GM21423 (cell line): ENCODE measurements around the gene TTC21A.
"Not testable (repeated sequence)": the region's sequence is repeated elsewhere in the genome, so short reads cannot be mapped to it uniquely, and the experiment has no call there.

Experiments
- ATAC-seq: cut with Tn5 transposase; IDR thresholded peaks from one replicate; pipeline ENCODE4 v1.9.1; 2021; ENCODE audit warnings: mild to moderate bottlenecking, moderate library complexity; ENCODE audit not compliant: unreplicated experiment

TTC21A gene

GRCh38 chr3:39107388-39108199 lies at the start of gene TTC21A, which contains the start of gene GORASP1:
TTC21A (plus strand) TSS chr3:39107680; CDS start chr3:39107838, 158 bp downstream.
GORASP1 (minus strand) TSS chr3:39107627; CDS start chr3:39107541, 86 bp downstream.
- peak; percentile 35 for ATAC-seq

- not testable (repeated sequence) for ATAC-seq
These were observed 46.3 kb upstream of the TTC21A start for GRCh38 chr3:39061228-39061627.

- ATAC-seq, result no peak
These were observed 45.3 kb upstream of the TTC21A start for GRCh38 chr3:39062180-39062579.

GRCh38 chr3:39063143-39063542 lies 44.3 kb upstream of the TTC21A start:
- no peak for ATAC-seq

- ATAC-seq, result no peak
These were observed 42.8 kb upstream of the TTC21A start for GRCh38 chr3:39064646-39065045.

- ATAC-seq, result peak; percentile 97
These were observed 42.3 kb upstream of the TTC21A start for GRCh38 chr3:39065197-39065596.

GRCh38 chr3:39067286-39067685 lies 40.2 kb upstream of the TTC21A start:
- ATAC-seq, result no peak

- ATAC-seq, result no peak
These were observed 38.9 kb upstream of the TTC21A start for GRCh38 chr3:39068556-39068955.

- ATAC-seq, result no peak
These were observed 31.6 kb upstream of the TTC21A start for GRCh38 chr3:39075910-39076309.

- no peak for ATAC-seq
These were observed 27.9 kb upstream of the TTC21A start for GRCh38 chr3:39079530-39079929.

- no peak for ATAC-seq
These were observed 27.5 kb upstream of the TTC21A start for GRCh38 chr3:39080026-39080425.

GRCh38 chr3:39082666-39083313 lies 24.7 kb upstream of the TTC21A start:
- ATAC-seq, result no peak

GRCh38 chr3:39086144-39086543 lies 21.3 kb upstream of the TTC21A start:
- ATAC-seq, result peak; percentile 65

- no peak for ATAC-seq
These were observed 19.0 kb upstream of the TTC21A start for GRCh38 chr3:39088456-39088855.

GRCh38 chr3:39088889-39089288 lies 18.6 kb upstream of the TTC21A start:
- no peak for ATAC-seq

GRCh38 chr3:39090922-39091321 lies 16.6 kb upstream of the TTC21A start:
- no peak for ATAC-seq

GRCh38 chr3:39094851-39095677 lies 12.4 kb upstream of the TTC21A start:
- no peak for ATAC-seq

- no peak for ATAC-seq
These were observed 11.7 kb upstream of the TTC21A start for GRCh38 chr3:39095778-39096177.

GRCh38 chr3:39096775-39097174 lies 10.7 kb upstream of the TTC21A start:
- ATAC-seq, result no peak

- ATAC-seq, result no peak
These were observed 9.6 kb upstream of the TTC21A start for GRCh38 chr3:39097716-39098472.
